Heart left ventricle (tissue), 16 donors: ENCODE results near the gene NOTCH2. TPM values are rescaled to one million over a fixed set of nuclear protein-coding genes. Genes with fewer than 3 reads are reported as not detected.

Experiments used
- ATAC-seq, 4 donors: fragments of 200-7000 bp; cut with Tn5 transposase; one replicate each; pipeline ENCODE4 v1.9.1; 2020 to 2022; ENCODE audit warnings: moderate library complexity in 4 of 4, mild to moderate bottlenecking in 3 of 4, moderate number of reproducible peaks in 1 of 4
- DNase-seq, 5 donors: peaks; one replicate each; pipeline ENCODE4 v3.0.0-alpha.2; 2020
- H3K27ac ChIP-seq, 12 donors: fragments of 200-600 bp; sonication (generic) in 4 of 12; one replicate each; pipeline versions ENCODE4 v1.5.0 to v1.8.0; 2016 to 2022; ENCODE audit warnings: mild to moderate bottlenecking in 2 of 12
- H3K27me3 ChIP-seq, 9 donors: fragments of 200-600 bp; sonication (generic) in 2 of 9; one replicate each; pipeline versions ENCODE4 v1.5.1 to v1.8.0; 2016 to 2022; ENCODE audit warnings: mild to moderate bottlenecking in 3 of 9
- H3K36me3 ChIP-seq, 9 donors: fragments of 200-600 bp; sonication (generic) in 2 of 9; one replicate each; pipeline versions ENCODE4 v1.5.0 to v1.8.0; 2018 to 2022; ENCODE audit warnings: mild to moderate bottlenecking in 2 of 9
- H3K4me1 ChIP-seq, 12 donors: fragments of 200-600 bp; sonication (generic) in 4 of 12; one replicate each; pipeline versions ENCODE4 v1.5.0 to v1.8.0; 2016 to 2022; ENCODE audit warnings: mild to moderate bottlenecking in 3 of 12
- H3K4me3 ChIP-seq, 12 donors: fragments of 200-600 bp; sonication (generic) in 4 of 12; one replicate each; pipeline versions ENCODE4 v1.5.0 to v1.8.0; 2017 to 2022; ENCODE audit warnings: mild to moderate bottlenecking in 9 of 12, moderate library complexity in 4 of 12
- H3K9me3 ChIP-seq, 12 donors: fragments of 200-600 bp; sonication (generic) in 4 of 12; one replicate each; pipeline versions ENCODE4 v1.5.0 to v1.8.0; 2016 to 2022; ENCODE audit warnings: mild to moderate bottlenecking in 1 of 12
- CTCF ChIP-seq, 12 donors: fragments of 200-600 bp; sonication (generic) in 4 of 12; IDR thresholded peaks; one replicate each; pipeline versions ENCODE4 v1.5.0 to v1.8.0; 2018 to 2022; ENCODE audit warnings: antibody characterized with exemption in 12 of 12, mild to moderate bottlenecking in 5 of 12
- POLR2A ChIP-seq, 2 donors: fragments of 450-650 bp; IDR thresholded peaks; one replicate each; pipeline ENCODE4 v1.6.1; 2017; ENCODE audit warnings: antibody characterized with exemption in 2 of 2, mild to moderate bottlenecking in 2 of 2, moderate library complexity in 2 of 2
- WGBS, 4 donors: extraction: QIAGEN DNeasy Blood & Tissue Kit in 2 of 4; methylation state at CpG; one replicate each; pipeline versions ENCODE4 v1.1.5 to v1.1.7; 2013 to 2018; 5-methylcytosine and 5-hydroxymethylcytosine counted together
- intact Hi-C, 10 donors: fragments of 100-400 bp; cut with DNase I; formaldehyde crosslinking; loops; one replicate each; pipeline versions ENCODE4 v1.11.1 to v1.14.2; 2022
- polyA plus RNA-seq, 2 donors: library from polyadenylated mRNA; stranded (reverse); fragments of 200-250 nt; gene quantifications; one replicate each; pipeline ENCODE4 v1.2.3, GENCODE V29; 2013
- total RNA-seq, 9 donors: library from RNA; depleted of rRNA in 2 of 9; stranded (reverse); fragments of >200 nt in 2 of 9; fragmentation: NEBNext Ultra II Directional in 3 of 9; extraction: Animal tissue kit (Norgen Biotek cat#: 25700) in 3 of 9; gene quantifications; one replicate each; pipeline versions ENCODE4 v1.1.0 to v1.2.4, GENCODE V29; 2016 to 2023
- donor health status: ischemic (EF 13 %, LVEDD 7.1; RV severe dilation, severe dysfunction).
- donor health status: healthy with polysubstance abuse.
- donor health status: DM: no; HTN: yes; CAD: no.
- donor health status: DM: no; HTN: no; CAD: no.
- donor health status: ischemic (EF 25% LVEDD 6.9; RV normal size, moderate dysfunction).
- donor health status: ischemic (EF 25% LVEDD 5.7; RV mildly dilated, moderate dysfunction).
- donor health status: healthy.
- donor health status: DM: yes; HTN: yes; CAD: no.
- donor health status: ischemic (EF 35%, LVEDD 5.7; RV mildly dilated, moderate dysfunction).
- donor health status: nonischemic (EF 11% LVEDD 7.7; RV severe dilation, severe dysfunction).
- donor health status: DM: yes; HTN: yes; CAD: no.
- donor health status: PGD.
- donor health status: ischemic (EF 29% LVEDD 5.4; RV normal size, mild dysfunction).
- donor health status: nonischemic (EF 23%, LVEDD 6.1; RV moderate dilation, normal function).

Gene NOTCH2
- total and polyA plus RNA-seq, 11 donors: 4.6 to 68.7 (median 26.0) TPM

DNA sequence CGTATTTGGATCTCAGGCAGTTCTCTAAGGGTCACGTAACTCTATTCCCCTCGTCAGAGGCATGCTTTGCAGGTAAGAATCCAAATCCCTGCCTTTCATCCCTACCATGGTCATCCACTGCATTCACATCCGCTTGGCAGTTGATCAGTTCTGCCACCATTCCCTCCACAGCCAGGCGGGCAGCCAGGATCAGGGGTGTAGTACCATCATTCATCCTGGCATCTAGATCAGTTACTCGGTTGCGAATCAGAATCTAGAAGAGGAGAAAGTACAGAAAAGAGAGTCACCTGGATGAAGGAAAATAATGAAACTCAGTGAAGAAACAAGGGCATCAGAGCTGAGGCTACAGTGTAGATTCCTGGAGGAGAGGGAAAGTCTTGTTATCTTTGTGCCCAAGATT lies 151.2 kb downstream of the NOTCH2 start:
- H3K27me3 ChIP-seq: no peaks in the 10 kb centered on the region
- TF ChIP-seq CTCF (IDR thresholded peaks at IDR 0.05) (no peak), POLR2A (IDR thresholded peaks at IDR 0.05) (no peak)
- no peak for DNase-seq
- WGBS, 4 donors: 90 to 94% (median 92%) methylated on average over 7 of the region's 7 CpGs
- peaks cover 0 to 100% (median 91%) of the 10 kb centered on the region in 9 donors for H3K36me3 ChIP-seq
- H3K9me3 ChIP-seq: no peaks in the 10 kb centered on the region
- no peaks in the 10 kb centered on the region for H3K4me1 ChIP-seq
- H3K4me3 ChIP-seq: no peak overlapping the region
- no peak overlapping the region for H3K27ac ChIP-seq
- intact Hi-C loops: no loop called here
- no peak for ATAC-seq

GRCh38 chr1:119917304-119918055 lies 152.0 kb downstream of the NOTCH2 start:
- H3K27me3 ChIP-seq: no peaks in the 10 kb centered on the region
- intact Hi-C loops: no loop called here
- no peak overlapping the region for H3K4me3 ChIP-seq
- 78 to 86% (median 83%) methylated on average over 5 of the region's 5 CpGs for WGBS, 4 donors
- DNase-seq: no peak
- no peaks in the 10 kb centered on the region for H3K9me3 ChIP-seq
- H3K36me3 ChIP-seq: peaks cover 0 to 99% (median 83%) of the 10 kb centered on the region in 9 donors
- ATAC-seq: no peak
- no peak for TF ChIP-seq CTCF (IDR thresholded peaks at IDR 0.05)
- TF ChIP-seq POLR2A (IDR thresholded peaks at IDR 0.05): no peak
- H3K27ac ChIP-seq: no peak overlapping the region
- no peaks in the 10 kb centered on the region for H3K4me1 ChIP-seq

- ATAC-seq (peak in 1 of 4 donors; percentile 23), DNase-seq (no peak)
- peaks cover 0 to 83% (median 64%) of the 10 kb centered on the region in 9 donors for H3K36me3 ChIP-seq
- intact Hi-C loops: no loop called here
- no peaks in the 10 kb centered on the region for H3K4me1 ChIP-seq
- no peaks in the 10 kb centered on the region for H3K9me3 ChIP-seq
- 90 to 94% (median 93%) methylated on average over 5 to 6 of the region's 6 CpGs for whole genome bisulfite sequencing, 4 donors
- H3K27me3 ChIP-seq: no peaks in the 10 kb centered on the region
- H3K4me3 ChIP-seq: no peak overlapping the region
- TF ChIP-seq CTCF (IDR thresholded peaks at IDR 0.05) (no peak), POLR2A (IDR thresholded peaks at IDR 0.05) (no peak)
- no peak overlapping the region for H3K27ac ChIP-seq
Observed at GRCh38 chr1:119915517-119915916, 153.9 kb downstream of the NOTCH2 start.

DNA sequence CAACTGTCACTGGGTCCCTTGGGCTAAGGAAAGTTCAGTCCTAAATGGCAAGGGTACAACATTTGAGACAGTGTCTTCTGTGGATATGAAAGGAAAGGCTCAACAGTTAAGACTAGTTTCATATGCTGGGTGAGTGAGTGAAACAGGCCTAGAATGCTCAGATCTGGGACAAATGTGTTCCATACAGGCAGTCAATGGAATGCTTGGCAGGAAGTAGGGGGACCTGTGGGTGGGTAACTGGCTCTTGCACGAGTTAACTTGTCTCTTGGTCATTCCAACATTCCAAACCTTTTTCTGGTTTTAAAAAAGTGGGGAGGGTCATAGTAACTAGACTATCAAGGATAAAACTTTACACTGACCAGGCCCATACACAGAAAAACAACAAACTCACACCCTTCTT lies 155.4 kb downstream of the NOTCH2 start:
- no peak overlapping the region for H3K27ac ChIP-seq
- H3K4me3 ChIP-seq: no peak overlapping the region
- H3K4me1 ChIP-seq: no peaks in the 10 kb centered on the region
- ATAC-seq (no peak), DNase-seq (no peak)
- no peaks in the 10 kb centered on the region for H3K9me3 ChIP-seq
- no peaks in the 10 kb centered on the region for H3K27me3 ChIP-seq
- intact Hi-C loops: no loop called here
- TF ChIP-seq POLR2A (IDR thresholded peaks at IDR 0.05) (no peak), CTCF (IDR thresholded peaks at IDR 0.05) (no peak)
- 35 to 75% (median 57%) methylated on average over 1 of the region's 1 CpG for WGBS, 4 donors
- peaks cover 0 to 69% (median 49%) of the 10 kb centered on the region in 9 donors for H3K36me3 ChIP-seq
